ENCODE data around the gene TSGA10IP. TPM values are rescaled to one million over a fixed set of nuclear protein-coding genes. Genes with fewer than 3 reads are reported as not detected.
"Not testable (repeated sequence)": the region's sequence is repeated elsewhere in the genome, so short reads cannot be mapped to it uniquely, and the experiment has no call there.

The TSGA10IP gene
- total RNA-seq, 2 donors from 2014 or later: not detected

DNA sequence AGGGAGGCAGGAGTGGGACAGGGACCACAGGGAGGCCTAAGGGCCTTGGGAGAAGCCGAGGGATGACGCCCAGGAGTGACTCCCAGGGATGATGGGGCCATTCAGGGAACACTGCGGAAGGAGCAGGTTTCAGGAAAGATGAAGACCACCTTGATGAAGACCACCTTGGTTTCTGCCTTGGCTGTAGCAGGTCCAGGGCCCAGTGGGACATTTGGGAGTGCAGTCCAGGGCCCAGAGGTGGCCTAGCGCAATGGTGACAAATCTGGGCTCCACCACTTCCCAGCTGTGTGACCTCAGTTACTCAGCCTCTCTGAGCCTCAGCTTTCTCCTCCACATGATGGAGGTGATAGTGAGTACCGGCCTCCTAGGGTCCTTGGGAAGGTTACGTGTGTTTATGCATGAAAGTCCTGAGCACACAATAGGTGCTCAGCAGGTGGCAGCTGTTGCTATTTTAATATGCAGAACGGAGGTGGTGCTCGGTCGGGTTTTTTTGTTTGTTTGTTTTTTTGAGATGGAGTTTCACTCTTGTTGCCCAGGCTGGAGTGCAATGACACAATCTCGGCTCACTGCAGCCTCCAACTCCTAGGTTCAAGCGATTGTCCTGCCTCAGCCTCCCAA is 770 bp downstream of the TSGA10IP start:
- H3K36me3 Mint-ChIP-seq: no peaks in the 10 kb centered on the region
- H3K9me3 Mint-ChIP-seq: no peaks in the 10 kb centered on the region
- peaks cover 6% of the 10 kb centered on the region in 2 donors for H3K4me1 Mint-ChIP-seq (ENCODE audit: low read depth in 2 of 2)
- ATAC-seq: no peak
- H3K27ac Mint-ChIP-seq: no peak overlapping the region
- H3K4me3 Mint-ChIP-seq: no peak overlapping the region
- H3K27me3 Mint-ChIP-seq: no peaks in the 10 kb centered on the region
- no peak for DNase-seq (ENCODE audit: low spot score)

GRCh38 chr11:65946655-65947054 is 1.4 kb downstream of the TSGA10IP start:
- ATAC-seq (no peak), DNase-seq (ENCODE audit: low spot score) (peak; percentile 32)
- H3K4me1 Mint-ChIP-seq (ENCODE audit: low read depth in 2 of 2): peaks cover 0 to under 1% of the 10 kb centered on the region in 2 donors
- no peaks in the 10 kb centered on the region for H3K9me3 Mint-ChIP-seq
- H3K27ac Mint-ChIP-seq: no peak overlapping the region
- H3K4me3 Mint-ChIP-seq: no peak overlapping the region
- no peaks in the 10 kb centered on the region for H3K27me3 Mint-ChIP-seq
- no peaks in the 10 kb centered on the region for H3K36me3 Mint-ChIP-seq

GRCh38 chr11:65947133-65947532 is 1.9 kb downstream of the TSGA10IP start:
- peak; percentile 47 for DNase-seq (ENCODE audit: low spot score)
- ATAC-seq: no peak
- no peaks in the 10 kb centered on the region for H3K4me1 Mint-ChIP-seq (ENCODE audit: low read depth in 2 of 2)
- H3K4me3 Mint-ChIP-seq: no peak overlapping the region
- no peaks in the 10 kb centered on the region for H3K36me3 Mint-ChIP-seq
- no peak overlapping the region for H3K27ac Mint-ChIP-seq
- no peaks in the 10 kb centered on the region for H3K9me3 Mint-ChIP-seq
- H3K27me3 Mint-ChIP-seq: no peaks in the 10 kb centered on the region

- H3K27ac Mint-ChIP-seq: no peak overlapping the region
- no peaks in the 10 kb centered on the region for H3K9me3 Mint-ChIP-seq
- H3K4me3 Mint-ChIP-seq: no peak overlapping the region
- no peaks in the 10 kb centered on the region for H3K4me1 Mint-ChIP-seq (ENCODE audit: low read depth in 2 of 2)
- no peaks in the 10 kb centered on the region for H3K27me3 Mint-ChIP-seq
- DNase-seq (ENCODE audit: low spot score) (no peak), ATAC-seq (no peak)
- H3K36me3 Mint-ChIP-seq: no peaks in the 10 kb centered on the region
These were observed 2.4 kb downstream of the TSGA10IP start for GRCh38 chr11:65947603-65948125.

- not testable (repeated sequence) for H3K4me1 Mint-ChIP-seq (ENCODE audit: low read depth in 2 of 2); H3K9me3 Mint-ChIP-seq; H3K36me3 Mint-ChIP-seq; H3K27me3 Mint-ChIP-seq; DNase-seq (ENCODE audit: low spot score); H3K27ac Mint-ChIP-seq; H3K4me3 Mint-ChIP-seq; ATAC-seq
These were observed 5.4 kb downstream of the TSGA10IP start for GRCh38 chr11:65950711-65951110.

DNA sequence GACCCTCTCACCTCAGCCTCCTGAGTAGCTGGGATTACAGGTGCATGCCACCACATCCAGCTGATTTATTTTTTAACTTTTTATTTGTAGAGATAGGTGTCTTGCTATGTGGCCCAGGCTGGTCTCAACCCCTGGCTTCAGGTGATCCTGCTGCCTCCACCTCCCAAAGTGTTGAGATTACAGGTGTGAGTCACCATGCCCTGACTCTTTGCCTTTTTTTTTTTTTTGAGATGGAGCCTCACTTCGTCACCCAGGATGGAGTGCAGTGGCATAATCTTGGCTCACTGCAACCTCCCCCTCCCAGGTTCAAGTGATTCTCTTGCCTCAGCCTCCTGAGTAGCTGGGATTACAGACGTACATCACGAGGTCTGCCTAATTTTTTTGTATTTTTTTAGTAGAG is 6.4 kb downstream of the TSGA10IP start:
- not testable (repeated sequence) for H3K27ac Mint-ChIP-seq; H3K9me3 Mint-ChIP-seq; DNase-seq (ENCODE audit: low spot score); H3K27me3 Mint-ChIP-seq; H3K4me3 Mint-ChIP-seq; H3K4me1 Mint-ChIP-seq (ENCODE audit: low read depth in 2 of 2); H3K36me3 Mint-ChIP-seq; ATAC-seq

DNA sequence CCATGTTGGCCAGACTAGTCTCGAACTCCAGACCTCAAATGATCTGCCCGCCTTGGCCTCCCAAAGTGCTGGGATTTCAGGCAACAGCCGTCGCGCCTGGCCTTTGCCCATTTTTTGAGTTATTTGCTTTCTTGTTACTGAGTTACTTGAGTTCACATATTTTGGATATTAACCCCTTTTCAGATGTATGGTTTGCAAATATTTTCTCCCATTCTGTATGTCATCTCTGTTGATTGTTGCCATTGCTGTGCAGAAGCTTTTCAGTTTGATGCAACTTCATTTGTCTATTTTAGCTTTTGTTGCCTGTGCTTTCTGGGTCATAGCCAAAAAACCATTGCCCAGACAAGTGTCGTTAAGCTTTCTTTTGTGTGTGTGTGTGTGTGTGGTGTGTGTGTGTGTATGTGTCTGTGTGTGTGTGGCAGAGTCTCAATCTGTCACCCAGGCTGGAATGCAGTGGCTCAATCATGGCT is 6.8 kb downstream of the TSGA10IP start:
- no peak overlapping the region for H3K27ac Mint-ChIP-seq
- H3K9me3 Mint-ChIP-seq: no peaks in the 10 kb centered on the region

DNA sequence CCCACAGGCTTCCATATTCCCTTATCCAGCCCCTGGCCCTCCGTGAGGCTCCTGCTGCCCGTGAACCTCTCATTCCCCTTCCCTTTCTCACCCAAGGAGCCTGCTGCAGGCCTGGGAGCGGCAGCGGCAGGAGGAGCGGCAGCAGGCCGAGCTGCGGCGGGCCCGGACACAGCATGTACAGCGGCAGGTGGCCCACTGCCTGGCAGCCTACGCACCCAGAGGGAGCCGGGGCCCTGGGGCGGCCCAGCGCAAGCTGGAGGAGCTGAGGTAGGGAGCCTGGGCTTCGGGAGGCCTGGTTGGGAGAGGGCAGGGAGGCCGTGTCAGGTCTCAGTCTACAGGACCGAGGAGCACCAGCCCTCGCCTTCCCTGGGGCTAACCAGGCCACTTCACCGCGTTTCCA is 8.2 kb downstream of the TSGA10IP start:
- no peak for ATAC-seq
- H3K27ac Mint-ChIP-seq: no peak overlapping the region
- H3K4me3 Mint-ChIP-seq: no peak overlapping the region
- H3K36me3 Mint-ChIP-seq: no peaks in the 10 kb centered on the region
- H3K27me3 Mint-ChIP-seq: no peaks in the 10 kb centered on the region
- DNase-seq (ENCODE audit: low spot score): no peak
- H3K4me1 Mint-ChIP-seq (ENCODE audit: low read depth in 2 of 2): peaks cover 0 to 2% of the 10 kb centered on the region in 2 donors
- no peaks in the 10 kb centered on the region for H3K9me3 Mint-ChIP-seq

More for the DNA sequence above, 6.8 kb downstream of the TSGA10IP start:
- Mint-ChIP-seq H3K27me3 (no peaks in the 10 kb centered on the region), H3K4me3 (no peak overlapping the region), H3K4me1 (ENCODE audit: low read depth in 2 of 2) (no peaks in the 10 kb centered on the region), H3K36me3 (no peaks in the 10 kb centered on the region)
- DNase-seq (ENCODE audit: low spot score): no peak
- no peak for ATAC-seq

- ATAC-seq (no peak), DNase-seq (ENCODE audit: low spot score) (no peak)
- Mint-ChIP-seq H3K9me3 (no peaks in the 10 kb centered on the region), H3K4me3 (no peak overlapping the region), H3K36me3 (no peaks in the 10 kb centered on the region), H3K4me1 (ENCODE audit: low read depth in 2 of 2) (peaks cover 0 to 2% of the 10 kb centered on the region in 2 donors), H3K27me3 (no peaks in the 10 kb centered on the region), H3K27ac (no peak overlapping the region)
These were observed 9.5 kb downstream of the TSGA10IP start for GRCh38 chr11:65954771-65955170.

DNA sequence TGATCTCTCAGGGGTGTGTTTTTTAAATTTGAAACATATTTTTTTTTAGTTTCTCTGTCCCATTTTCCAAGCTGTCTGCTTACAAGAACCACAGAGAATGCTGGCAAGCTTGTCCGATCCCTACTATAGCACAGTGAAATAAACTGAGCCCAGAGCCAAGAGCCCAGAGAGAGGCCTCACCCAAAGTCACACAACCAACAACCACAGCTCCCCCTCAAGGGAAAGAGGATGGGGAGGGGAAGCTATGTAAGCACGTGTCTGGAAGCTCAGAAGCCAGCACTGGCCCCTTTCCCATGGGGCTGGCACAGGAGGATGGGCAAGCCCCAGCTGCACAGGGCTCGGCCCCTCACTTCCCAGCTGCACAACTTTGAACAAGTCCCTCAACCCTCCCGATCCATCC is 13.0 kb downstream of the TSGA10IP start:
- Mint-ChIP-seq H3K36me3 (peaks cover 17% of the 10 kb centered on the region), H3K9me3 (no peaks in the 10 kb centered on the region), H3K4me3 (no peak overlapping the region), H3K4me1 (ENCODE audit: low read depth in 2 of 2) (peaks cover 21 to 22% of the 10 kb centered on the region in 2 donors), H3K27me3 (no peaks in the 10 kb centered on the region), H3K27ac (no peak overlapping the region)
- ATAC-seq (no peak), DNase-seq (ENCODE audit: low spot score) (no peak)

DNA sequence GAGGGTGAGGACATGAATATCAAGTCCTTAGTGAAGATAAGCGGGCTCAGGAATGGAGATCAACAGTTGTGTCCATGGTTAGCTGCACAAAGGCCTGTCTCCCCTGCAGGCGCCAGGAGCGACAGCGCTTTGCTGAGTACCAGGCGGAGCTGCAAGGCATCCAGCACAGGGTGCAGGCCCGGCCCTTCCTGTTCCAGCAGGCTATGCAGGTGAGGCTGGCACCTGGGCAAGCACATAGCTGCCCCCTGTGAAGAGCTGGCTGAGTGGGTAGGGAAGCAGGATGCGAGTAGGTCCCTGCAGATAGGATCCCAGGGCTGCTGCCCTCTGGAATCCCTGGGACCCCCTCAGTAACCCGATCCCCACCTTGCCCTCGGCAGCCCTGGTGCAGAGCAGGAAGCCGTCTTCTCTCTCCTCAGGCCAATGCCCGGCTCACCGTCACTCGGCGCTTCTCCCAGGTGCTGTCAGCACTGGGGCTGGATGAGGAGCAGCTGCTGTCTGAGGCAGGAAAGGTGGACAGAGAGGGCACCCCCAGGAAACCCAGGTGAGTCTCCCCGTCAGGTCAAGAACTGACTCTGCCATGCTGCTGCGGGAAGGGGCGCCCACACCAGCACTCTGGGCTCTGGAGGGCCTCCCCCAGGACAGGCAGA is 13.6 kb downstream of the TSGA10IP start:
- no peak overlapping the region for H3K4me3 Mint-ChIP-seq
- no peaks in the 10 kb centered on the region for H3K9me3 Mint-ChIP-seq
- peaks cover 26 to 27% of the 10 kb centered on the region in 2 donors for H3K4me1 Mint-ChIP-seq (ENCODE audit: low read depth in 2 of 2)
- H3K27ac Mint-ChIP-seq: no peak overlapping the region
- peaks cover 17% of the 10 kb centered on the region for H3K36me3 Mint-ChIP-seq
- DNase-seq (ENCODE audit: low spot score) (peak; percentile 55), ATAC-seq (no peak)
- no peaks in the 10 kb centered on the region for H3K27me3 Mint-ChIP-seq

- no peaks in the 10 kb centered on the region for H3K9me3 Mint-ChIP-seq
- no peaks in the 10 kb centered on the region for H3K27me3 Mint-ChIP-seq
- DNase-seq (ENCODE audit: low spot score) (no peak), ATAC-seq (no peak)
- peaks cover 27 to 34% of the 10 kb centered on the region in 2 donors for H3K4me1 Mint-ChIP-seq (ENCODE audit: low read depth in 2 of 2)
- H3K36me3 Mint-ChIP-seq: peaks cover 20% of the 10 kb centered on the region
- peak overlapping the region; percentile 84 to 96 for H3K27ac Mint-ChIP-seq
- peak overlapping the region; percentile 89 for H3K4me3 Mint-ChIP-seq
These were observed 15.6 kb downstream of the TSGA10IP start for GRCh38 chr11:65960824-65961266.

- DNase-seq (ENCODE audit: low spot score) (peak; percentile 98), ATAC-seq (peak; percentile 97 to 98)
- Mint-ChIP-seq H3K4me1 (ENCODE audit: low read depth in 2 of 2) (peaks cover 27 to 35% of the 10 kb centered on the region in 2 donors), H3K27ac (peak within 1 kb of the TSS; percentile 84 to 96), H3K9me3 (no peaks in the 10 kb centered on the region), H3K4me3 (peak within 1 kb of the TSS; percentile 89), H3K27me3 (no peaks in the 10 kb centered on the region), H3K36me3 (peaks cover 23% of the 10 kb centered on the region)
These were observed 16.2 kb downstream of the TSGA10IP start, which contains the start of gene SART1 for GRCh38 chr11:65961267-65962140. Gene SART1, plus strand, starts transcription at chr11:65961734. Its CDS starts 47 bp downstream, at chr11:65961781.

All from natural killer cell treated with Interleukin-12 subunit alpha and Interleukin-12 subunit beta and Interleukin-15 and Interleukin-18, amount 100 ng/mL, for 72 hours (primary cell).